NCI-H1048 (cell line): ENCODE measurements around the gene MUC2.

Experiments used
- DNase-seq: peaks from one replicate; lab custom pipeline; 2025; lab: John Stamatoyannopoulos, UW

Gene MUC2

DNA sequence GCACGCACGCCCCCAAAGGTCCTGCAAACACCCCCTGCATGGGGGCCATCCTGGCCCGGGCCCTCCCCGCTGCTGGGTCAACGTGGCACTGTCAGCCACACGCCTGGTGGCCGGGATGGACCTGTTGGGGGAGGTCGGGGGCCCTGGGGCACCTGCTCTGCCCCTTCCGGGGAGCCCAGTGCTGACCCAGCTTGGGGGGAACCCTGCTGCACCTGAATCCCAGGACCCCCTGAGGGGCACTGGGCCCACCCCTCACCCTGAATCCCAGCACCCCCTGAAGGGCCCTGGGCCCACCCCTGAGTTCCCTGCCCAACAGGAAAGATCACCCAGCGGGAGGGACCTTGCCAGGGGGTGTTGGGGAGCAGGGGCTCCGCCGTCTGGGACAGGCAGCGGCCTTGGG lies 37.7 kb upstream of the MUC2 start:
- no peak for DNase-seq

DNA sequence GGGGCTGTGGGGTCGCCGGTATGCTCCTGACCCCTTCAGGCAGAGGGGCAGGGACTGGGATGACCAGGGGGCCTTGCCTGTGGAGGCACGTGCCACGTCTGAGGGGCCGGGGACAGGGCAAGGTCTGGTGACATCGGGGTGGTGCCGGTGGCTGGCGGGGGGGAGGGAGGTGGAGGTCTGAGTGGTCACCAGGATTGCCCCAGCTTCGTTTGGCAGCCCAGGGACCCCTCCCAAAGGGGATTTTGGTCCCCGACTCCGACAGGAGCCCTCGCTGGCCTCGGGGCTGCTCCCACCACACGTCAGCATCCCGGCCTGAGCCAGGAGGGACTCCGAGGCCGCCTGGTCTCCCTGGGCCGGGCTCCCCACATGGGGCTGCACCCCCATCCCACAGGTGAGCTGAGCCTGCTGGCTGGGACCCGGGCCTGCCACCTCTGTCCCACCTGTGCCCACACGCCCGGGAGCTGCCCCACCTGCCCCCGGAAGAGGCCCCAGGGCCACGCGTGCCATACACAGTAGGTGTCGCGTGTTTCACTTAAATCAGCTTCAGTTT lies 37.1 kb upstream of the MUC2 start:
- DNase-seq, result no peak

DNA sequence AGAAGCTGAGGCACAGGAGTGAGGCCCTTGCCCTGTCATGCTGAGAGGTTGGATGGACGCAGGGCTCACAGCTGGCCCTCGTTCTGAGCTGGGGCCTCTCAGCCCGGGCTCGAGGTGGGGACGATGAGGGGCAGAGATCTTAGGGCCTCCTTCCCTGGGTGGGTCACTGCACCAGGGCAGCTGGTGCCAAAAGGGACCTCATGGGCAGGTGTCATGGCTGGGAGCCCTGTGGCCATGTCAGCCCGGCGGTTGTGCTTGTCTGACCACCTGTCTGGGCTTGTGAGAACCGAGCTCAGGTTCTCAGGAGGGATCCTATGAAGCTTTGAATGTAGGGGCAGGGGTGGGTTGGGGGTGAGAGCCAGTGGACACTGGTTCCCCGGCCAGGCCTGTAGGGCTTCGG lies 36.3 kb upstream of the MUC2 start:
- DNase-seq, result no peak

DNA sequence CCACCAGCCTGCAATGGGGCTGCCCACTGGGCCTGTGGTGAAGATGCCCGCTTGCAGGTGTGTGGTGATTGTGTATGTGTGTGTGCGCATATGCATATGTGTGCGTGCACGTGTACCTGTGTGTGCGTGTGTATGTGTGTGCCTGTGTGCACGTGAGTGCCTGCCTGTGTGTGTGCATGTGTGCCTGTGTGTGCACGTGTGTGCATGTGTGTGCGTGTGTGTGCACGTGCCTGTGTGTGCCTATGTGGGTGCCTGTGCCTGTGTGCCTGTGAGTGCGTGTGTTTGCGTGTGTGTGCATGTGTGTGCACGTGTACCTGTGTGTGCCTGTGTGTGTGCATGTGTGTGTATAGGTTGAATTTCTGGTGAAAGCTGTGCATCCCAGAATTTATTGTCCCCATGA lies 35.8 kb upstream of the MUC2 start:
- DNase-seq, result no peak

GRCh38 chr11:1039481-1040427 lies 34.9 kb upstream of the MUC2 start:
- DNase-seq, result no peak

DNA sequence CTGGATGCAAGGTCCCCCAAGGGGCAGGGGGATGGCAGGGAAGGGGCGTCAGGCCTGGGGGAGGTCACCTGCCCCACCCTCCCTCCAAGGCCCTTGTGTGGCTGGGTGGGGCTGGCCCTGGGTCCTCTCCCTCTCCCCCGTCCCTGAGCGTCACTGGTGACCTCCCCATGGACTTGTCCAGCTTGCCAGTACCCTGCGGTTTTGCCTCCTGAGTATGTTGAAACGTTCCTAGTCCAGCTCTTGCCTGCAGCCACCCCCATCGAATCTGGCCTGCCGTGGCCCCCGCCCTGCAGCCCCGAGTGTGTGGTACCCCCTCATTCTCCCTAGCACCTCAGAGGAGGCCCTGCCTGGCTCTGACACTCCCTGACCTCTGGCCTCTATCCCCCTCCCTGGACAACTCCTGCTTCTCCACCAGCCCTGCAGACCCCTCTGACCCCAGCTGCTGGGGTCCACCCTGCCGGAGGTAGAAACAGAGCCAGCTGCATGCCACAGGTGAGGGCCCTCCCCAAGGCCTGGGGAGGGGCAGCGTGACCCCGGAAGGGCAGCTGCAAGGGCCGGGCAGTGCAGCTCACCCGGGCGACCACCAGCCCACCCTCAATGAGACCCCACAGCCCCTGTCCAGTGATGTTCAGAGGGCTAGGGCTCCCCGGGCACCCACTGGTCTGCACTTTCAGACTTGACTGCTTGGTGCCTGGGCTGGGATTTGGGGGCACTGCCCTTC lies 34.1 kb upstream of the MUC2 start:
- DNase-seq, result no peak

DNA sequence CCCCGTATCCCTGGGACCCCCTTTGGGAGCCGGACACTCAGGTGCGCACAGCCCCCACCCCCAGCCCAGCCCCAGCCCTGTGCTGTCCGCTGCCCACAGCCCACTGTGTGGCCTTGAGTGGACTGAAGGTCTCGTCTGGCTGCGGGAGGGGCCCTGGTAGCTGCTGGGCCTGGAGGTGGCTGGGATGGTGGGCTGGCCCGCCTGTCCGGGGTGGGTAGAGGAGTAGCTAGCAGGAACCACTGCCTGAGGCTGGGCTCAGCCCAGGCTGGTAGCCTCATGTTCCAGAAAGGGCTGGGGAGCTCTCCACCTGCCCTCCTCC lies 33.6 kb upstream of the MUC2 start:
- DNase-seq, result no peak

DNA sequence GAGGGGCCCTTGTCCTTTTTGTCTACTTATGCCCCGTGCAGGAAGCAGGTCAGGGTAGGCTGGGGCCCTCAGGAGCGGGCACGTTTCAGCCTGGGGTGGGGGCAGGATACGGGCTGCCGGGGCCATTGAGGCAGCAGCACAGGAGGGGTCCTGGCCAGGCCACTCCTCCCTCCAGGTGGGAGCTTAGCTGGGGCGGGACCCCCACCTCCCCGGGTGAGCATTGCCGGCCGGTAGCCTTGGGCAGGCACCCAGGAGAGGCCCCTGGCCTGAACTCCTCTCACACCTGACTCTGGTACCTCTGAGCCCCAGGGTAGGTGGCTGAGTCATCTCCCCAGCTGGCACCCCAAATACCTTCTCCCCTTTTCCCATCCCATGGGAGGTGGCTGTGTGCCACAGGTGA lies 33.2 kb upstream of the MUC2 start:
- no peak for DNase-seq

GRCh38 chr11:1041936-1042608 lies 32.6 kb upstream of the MUC2 start:
- no peak for DNase-seq

GRCh38 chr11:1042626-1043562 lies 31.8 kb upstream of the MUC2 start:
- DNase-seq, result no peak

- no peak for DNase-seq
These were observed 31.0 kb upstream of the MUC2 start for GRCh38 chr11:1043563-1044096.

GRCh38 chr11:1044160-1044559 lies 30.5 kb upstream of the MUC2 start:
- DNase-seq, result no peak

GRCh38 chr11:1047595-1048156 lies 27.0 kb upstream of the MUC2 start:
- DNase-seq, result no peak

GRCh38 chr11:1048375-1049070 lies 26.2 kb upstream of the MUC2 start:
- DNase-seq, result no peak

DNA sequence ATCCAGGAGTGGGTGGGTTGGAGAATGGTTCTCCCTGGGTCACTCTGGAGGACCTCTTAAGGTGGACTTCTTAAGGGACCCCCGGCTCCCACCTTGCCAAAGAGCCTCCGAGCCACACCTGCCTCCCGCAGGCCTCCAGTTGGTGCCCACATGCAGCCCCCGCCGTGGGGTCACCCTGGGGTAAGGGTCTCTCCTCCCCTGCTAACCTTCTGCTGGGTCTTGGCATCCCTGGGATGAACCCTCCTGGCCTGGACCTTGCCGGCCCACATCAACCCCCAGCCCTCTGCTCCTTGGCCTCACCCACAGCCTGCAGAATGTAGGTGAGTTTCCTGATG lies 25.6 kb upstream of the MUC2 start:
- DNase-seq, result no peak

- DNase-seq, result no peak
These were observed 25.2 kb upstream of the MUC2 start for GRCh38 chr11:1049431-1049891.

DNA sequence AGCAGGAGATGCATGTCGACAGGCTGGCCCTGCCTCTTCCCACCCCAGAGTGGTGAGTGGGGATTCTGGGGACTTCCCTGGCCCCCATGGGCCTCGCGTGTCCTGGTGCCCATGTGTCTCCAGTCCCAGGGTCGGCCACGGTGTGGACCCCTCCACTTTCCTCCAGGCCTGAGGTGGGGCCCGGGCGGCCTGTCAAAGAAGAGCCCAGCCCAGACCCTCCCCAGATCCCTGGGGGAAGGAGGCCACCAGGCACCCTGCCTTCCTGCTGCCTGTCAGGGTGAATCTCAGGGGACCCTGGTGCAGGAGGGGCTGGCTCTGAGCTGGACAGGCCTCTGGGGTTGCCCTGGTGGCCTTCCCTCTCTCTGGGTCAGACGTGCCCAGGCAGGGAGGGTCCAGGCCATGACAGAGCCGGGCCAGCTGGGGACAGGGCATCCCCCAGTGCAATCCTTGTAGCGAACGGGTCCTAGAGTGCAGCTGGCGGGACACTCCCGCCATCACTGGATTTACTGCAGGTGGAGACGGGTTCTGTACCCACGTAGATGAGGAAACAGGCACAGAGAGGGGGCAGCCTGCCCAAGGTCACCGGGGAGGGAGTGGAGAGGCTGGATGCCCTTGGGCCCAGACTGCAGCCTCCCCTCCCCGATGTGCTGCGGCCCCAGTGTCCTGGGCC lies 24.6 kb upstream of the MUC2 start:
- DNase-seq, result no peak

DNA sequence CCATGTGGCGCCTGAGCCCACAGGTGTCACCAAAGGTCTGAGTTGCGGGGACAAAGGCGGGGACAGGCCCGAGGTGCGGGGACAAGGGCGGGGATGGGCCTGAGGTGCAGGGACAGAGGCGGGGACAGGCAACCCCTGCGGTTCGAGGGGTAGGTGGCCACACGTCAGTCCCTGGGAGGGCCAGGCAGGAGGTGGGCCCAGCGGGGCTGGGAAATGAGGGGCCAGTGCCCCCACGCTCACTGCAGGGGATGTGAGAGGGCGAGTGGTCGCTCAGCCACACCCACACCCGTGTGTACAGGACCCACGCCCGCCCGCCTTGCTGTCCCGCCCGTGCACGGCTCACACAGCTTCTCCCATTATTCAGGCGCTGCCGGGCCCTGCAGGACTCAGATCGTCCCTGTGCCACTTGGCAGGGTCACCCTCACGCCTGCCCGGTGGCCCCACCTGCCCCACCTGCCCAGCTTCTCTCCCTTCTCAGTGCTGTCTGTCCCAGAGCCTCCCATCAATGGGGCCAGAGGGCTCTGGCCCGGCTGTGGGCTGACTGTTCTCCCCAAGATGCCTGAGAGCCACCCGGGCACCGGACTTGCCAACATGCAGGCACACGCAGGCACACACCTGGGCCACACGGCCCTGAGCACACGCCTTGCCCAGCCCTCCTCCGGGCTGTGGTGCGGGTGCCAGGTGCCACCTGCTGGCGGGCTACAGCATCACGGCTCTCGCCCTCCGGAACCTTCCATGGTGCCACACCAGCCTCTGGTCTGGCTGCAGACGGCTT lies 23.9 kb upstream of the MUC2 start:
- peak; percentile 50 for DNase-seq
